GM23338 (cell line): Measurements from ENCODE around the gene SERPINH1. TPM values are rescaled to one million over a fixed set of nuclear protein-coding genes. Genes with fewer than 3 reads are reported as not detected.
A peak's percentile ranks its signal among the peaks of the same experiment; 100 is the strongest.

Source experiments
- ATAC-seq: fragments of 200-7000 bp; cut with Tn5 transposase; 3 replicates; pipeline ENCODE4 v1.9.1; 2020
- DNase-seq: peaks from one replicate; pipeline ENCODE4 v3.0.0-alpha.2; 2015; ENCODE audit warnings: low spot score
- H2AFZ ChIP-seq: fragments of 200-600 bp; sonication (generic); 2 replicates; pipeline ENCODE4 v1.8.0; 2016; ENCODE audit warnings: antibody characterized with exemption, mild to moderate bottlenecking, moderate library complexity
- H3F3A ChIP-seq: fragments of 200-600 bp; sonication (generic); replicated peaks from 2 replicates; pipeline ENCODE4 v1.8.0; 2017; ENCODE audit warnings: antibody characterized with exemption, mixed run types, low read depth
- H3K27ac ChIP-seq: fragments of 200-600 bp; sonication (generic); 2 replicates; pipeline ENCODE4 v1.6.1; 2016; ENCODE audit warnings: low read depth
- H3K27me3 ChIP-seq: fragments of 200-600 bp; sonication (generic); 2 replicates; pipeline ENCODE4 v1.8.0; 2016; ENCODE audit warnings: mild to moderate bottlenecking, mixed run types, moderate library complexity; ENCODE audit not compliant: insufficient read depth
- H3K36me3 ChIP-seq: fragments of 200-600 bp; sonication (generic); 2 replicates; pipeline ENCODE4 v1.8.0; 2016; ENCODE audit warnings: mild to moderate bottlenecking; ENCODE audit not compliant: insufficient read depth
- H3K4me1 ChIP-seq: fragments of 200-600 bp; sonication (generic); 2 replicates; pipeline ENCODE4 v1.8.0; 2016; ENCODE audit warnings: mild to moderate bottlenecking, moderate library complexity; ENCODE audit not compliant: insufficient read depth
- H3K4me2 ChIP-seq: fragments of 200-600 bp; sonication (generic); 2 replicates; pipeline ENCODE4 v1.7.1; 2017; ENCODE audit warnings: mixed run types
- H3K4me3 ChIP-seq: fragments of 200-600 bp; sonication (generic); 2 replicates; pipeline ENCODE4 v1.6.1; 2016; ENCODE audit warnings: mixed run types
- H3K79me2 ChIP-seq: fragments of 200-600 bp; sonication (generic); replicated peaks from 2 replicates; pipeline ENCODE4 v1.8.0; 2017; ENCODE audit warnings: mild to moderate bottlenecking; ENCODE audit not compliant: insufficient read depth
- H3K9me2 ChIP-seq: fragments of 200-600 bp; sonication (generic); 2 replicates; pipeline ENCODE4 v1.8.0; 2017; ENCODE audit not compliant: insufficient read depth
- H4K20me1 ChIP-seq: fragments of 200-600 bp; sonication (generic); replicated peaks from 2 replicates; pipeline ENCODE4 v1.8.0; 2017; ENCODE audit warnings: mild to moderate bottlenecking; ENCODE audit not compliant: insufficient read depth
- H3K27ac Mint-ChIP-seq: 2 replicates; pipeline ENCODE4 v1.8.0; 2020; ENCODE audit warnings: inconsistent platforms, mild to moderate bottlenecking, moderate library complexity, mixed read lengths
- H3K27me3 Mint-ChIP-seq: 3 replicates; pipeline ENCODE4 v1.8.0; 2022; ENCODE audit warnings: low read depth, mild to moderate bottlenecking, moderate library complexity, mixed read lengths, inconsistent platforms; ENCODE audit not compliant: insufficient read depth, poor library complexity
- H3K36me3 Mint-ChIP-seq: 3 replicates; pipeline ENCODE4 v1.8.0; 2021; ENCODE audit warnings: low read depth, mild to moderate bottlenecking, inconsistent platforms, moderate library complexity, mixed read lengths
- H3K4me1 Mint-ChIP-seq: 3 replicates; pipeline ENCODE4 v1.8.0; 2020; ENCODE audit warnings: mild to moderate bottlenecking, inconsistent platforms, mixed read lengths
- H3K4me3 Mint-ChIP-seq: 3 replicates; pipeline ENCODE4 v1.8.0; 2021; ENCODE audit warnings: moderate library complexity, mild to moderate bottlenecking, inconsistent platforms, mixed read lengths
- H3K9me3 Mint-ChIP-seq: 3 replicates; pipeline ENCODE4 v1.8.0; 2020; ENCODE audit warnings: moderate library complexity, mild to moderate bottlenecking, inconsistent platforms, mixed read lengths
- CREB1 ChIP-seq: fragments of 250-450 bp; sonication (Bioruptor Pico); IDR thresholded peaks from 2 replicates; pipeline ENCODE4 v1.5.0; 2020; ENCODE audit warnings: low read depth, mild to moderate bottlenecking, moderate library complexity
- ETS1 ChIP-seq: IDR thresholded peaks from 2 replicates; pipeline ENCODE4 v1.6.1; 2016; ENCODE audit warnings: antibody characterized with exemption
- EZH2 ChIP-seq: fragments of 200-600 bp; sonication (generic); IDR thresholded peaks from one replicate; pipeline ENCODE4 v1.8.0; 2017; ENCODE audit warnings: antibody characterized with exemption, mild to moderate bottlenecking, low read depth; ENCODE audit not compliant: unreplicated experiment
- EZH2phosphoT487 ChIP-seq: fragments of 200-600 bp; sonication (generic); IDR thresholded peaks from one replicate; pipeline ENCODE4 v1.8.1; 2018; ENCODE audit warnings: antibody characterized with exemption; ENCODE audit not compliant: unreplicated experiment
- JUNB ChIP-seq: IDR thresholded peaks from one replicate; pipeline ENCODE4 v1.6.1; 2016; ENCODE audit warnings: antibody characterized with exemption; ENCODE audit not compliant: unreplicated experiment
- NANOG ChIP-seq: IDR thresholded peaks from 2 replicates; pipeline ENCODE4 v1.6.1; 2016; ENCODE audit warnings: antibody characterized with exemption, borderline replicate concordance
- POLR2AphosphoS5 ChIP-seq: IDR thresholded peaks from 2 replicates; pipeline ENCODE4 v1.6.1; 2016; ENCODE audit warnings: antibody characterized with exemption, low read depth
- STAT1 ChIP-seq: IDR thresholded peaks from one replicate; pipeline ENCODE4 v1.6.1; 2016; ENCODE audit warnings: antibody characterized with exemption; ENCODE audit not compliant: unreplicated experiment
- ZNF114 ChIP-seq: fragments of 250-450 bp; sonication (Bioruptor Pico); IDR thresholded peaks from 2 replicates; pipeline ENCODE4 v1.5.0; 2020; ENCODE audit warnings: mild to moderate bottlenecking, moderate library complexity
- ZNF331 ChIP-seq: fragments of 250-450 bp; sonication (Bioruptor Pico); IDR thresholded peaks from 2 replicates; pipeline ENCODE4 v1.5.0; 2020; ENCODE audit warnings: low read depth, mild to moderate bottlenecking, moderate library complexity
- ZNF462 ChIP-seq: fragments of 250-450 bp; sonication (Bioruptor Pico); IDR thresholded peaks from 2 replicates; pipeline ENCODE4 v1.5.0; 2020; ENCODE audit warnings: mild to moderate bottlenecking, moderate library complexity
- polyA plus RNA-seq: library from polyadenylated mRNA; unstranded; fragments of >200 nt; fragmentation: Nextera tagmentation; extraction: Ambion mirVana; gene quantifications from 2 replicates; pipeline ENCODE4 v1.2.1, GENCODE V29; 2016
- total RNA-seq: library from RNA; depleted of rRNA; stranded (reverse); fragments of >200 nt; shearing (Covaris generic); gene quantifications from 2 replicates; pipeline ENCODE4 v1.2.3, GENCODE V29; 2014
- TF ChIP-seq, protein P1 (sequence below): IDR thresholded peaks from one replicate; pipeline ENCODE4 v1.6.1; 2018; ENCODE audit warnings: antibody characterized with exemption; ENCODE audit not compliant: unreplicated experiment
- TF ChIP-seq, protein P2 (sequence below), 2 experiments: fragments of 200-600 bp in 1 of 2; sonication (generic) in 1 of 2; conservative IDR thresholded peaks; 2 replicates each; pipeline versions ENCODE4 v1.5.1 to v1.6.1; 2016 to 2017; ENCODE audit warnings: antibody characterized with exemption in 2 of 2, low read depth in 2 of 2, mild to moderate bottlenecking in 2 of 2, moderate library complexity in 1 of 2

SERPINH1 gene
- total and polyA plus RNA-seq, 2 experiments from 2014 or later: 238 to 1,217 TPM

DNA sequence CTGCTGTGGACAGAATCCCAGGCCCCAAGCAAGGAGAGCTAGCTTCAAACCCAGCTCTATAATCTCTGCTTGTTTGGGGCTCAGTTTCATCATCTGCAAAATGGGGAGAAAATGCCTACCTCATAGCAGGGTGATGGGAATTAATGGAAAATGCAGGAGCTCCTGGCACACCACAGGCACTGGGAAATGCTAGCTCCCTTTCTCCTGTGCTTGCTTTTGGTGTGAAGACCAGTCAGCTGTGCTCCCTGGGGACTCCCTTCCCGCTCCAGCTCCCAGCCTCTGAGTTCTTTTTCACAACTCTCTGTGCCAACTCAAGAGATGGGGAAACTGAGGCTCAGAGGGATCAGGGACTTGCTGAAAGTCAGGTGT lies 8.2 kb upstream of the SERPINH1 start:
- 0 out of 3 replicates have a peak, but pooled peaks cover 4% of the 10 kb centered on the region for H3K9me3 Mint-ChIP-seq
- no peak overlapping the region for H3K4me3 Mint-ChIP-seq
- no peaks in the 10 kb centered on the region for H4K20me1 ChIP-seq
- no peaks in the 10 kb centered on the region for H3K36me3 ChIP-seq
- TF ChIP-seq, protein P1, sequence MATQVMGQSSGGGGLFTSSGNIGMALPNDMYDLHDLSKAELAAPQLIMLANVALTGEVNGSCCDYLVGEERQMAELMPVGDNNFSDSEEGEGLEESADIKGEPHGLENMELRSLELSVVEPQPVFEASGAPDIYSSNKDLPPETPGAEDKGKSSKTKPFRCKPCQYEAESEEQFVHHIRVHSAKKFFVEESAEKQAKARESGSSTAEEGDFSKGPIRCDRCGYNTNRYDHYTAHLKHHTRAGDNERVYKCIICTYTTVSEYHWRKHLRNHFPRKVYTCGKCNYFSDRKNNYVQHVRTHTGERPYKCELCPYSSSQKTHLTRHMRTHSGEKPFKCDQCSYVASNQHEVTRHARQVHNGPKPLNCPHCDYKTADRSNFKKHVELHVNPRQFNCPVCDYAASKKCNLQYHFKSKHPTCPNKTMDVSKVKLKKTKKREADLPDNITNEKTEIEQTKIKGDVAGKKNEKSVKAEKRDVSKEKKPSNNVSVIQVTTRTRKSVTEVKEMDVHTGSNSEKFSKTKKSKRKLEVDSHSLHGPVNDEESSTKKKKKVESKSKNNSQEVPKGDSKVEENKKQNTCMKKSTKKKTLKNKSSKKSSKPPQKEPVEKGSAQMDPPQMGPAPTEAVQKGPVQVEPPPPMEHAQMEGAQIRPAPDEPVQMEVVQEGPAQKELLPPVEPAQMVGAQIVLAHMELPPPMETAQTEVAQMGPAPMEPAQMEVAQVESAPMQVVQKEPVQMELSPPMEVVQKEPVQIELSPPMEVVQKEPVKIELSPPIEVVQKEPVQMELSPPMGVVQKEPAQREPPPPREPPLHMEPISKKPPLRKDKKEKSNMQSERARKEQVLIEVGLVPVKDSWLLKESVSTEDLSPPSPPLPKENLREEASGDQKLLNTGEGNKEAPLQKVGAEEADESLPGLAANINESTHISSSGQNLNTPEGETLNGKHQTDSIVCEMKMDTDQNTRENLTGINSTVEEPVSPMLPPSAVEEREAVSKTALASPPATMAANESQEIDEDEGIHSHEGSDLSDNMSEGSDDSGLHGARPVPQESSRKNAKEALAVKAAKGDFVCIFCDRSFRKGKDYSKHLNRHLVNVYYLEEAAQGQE: no peak
- TF ChIP-seq NANOG (no peak), POLR2AphosphoS5 (no peak), JUNB (no peak), EZH2phosphoT487 (no peak), STAT1 (no peak), EZH2 (no peak), ZNF114 (CRISPR knock-in tag) (no peak), ZNF462 (no peak), ZNF331 (CRISPR knock-in tag) (no peak), ETS1 (no peak), CREB1 (no peak)
- TF ChIP-seq, protein P2, sequence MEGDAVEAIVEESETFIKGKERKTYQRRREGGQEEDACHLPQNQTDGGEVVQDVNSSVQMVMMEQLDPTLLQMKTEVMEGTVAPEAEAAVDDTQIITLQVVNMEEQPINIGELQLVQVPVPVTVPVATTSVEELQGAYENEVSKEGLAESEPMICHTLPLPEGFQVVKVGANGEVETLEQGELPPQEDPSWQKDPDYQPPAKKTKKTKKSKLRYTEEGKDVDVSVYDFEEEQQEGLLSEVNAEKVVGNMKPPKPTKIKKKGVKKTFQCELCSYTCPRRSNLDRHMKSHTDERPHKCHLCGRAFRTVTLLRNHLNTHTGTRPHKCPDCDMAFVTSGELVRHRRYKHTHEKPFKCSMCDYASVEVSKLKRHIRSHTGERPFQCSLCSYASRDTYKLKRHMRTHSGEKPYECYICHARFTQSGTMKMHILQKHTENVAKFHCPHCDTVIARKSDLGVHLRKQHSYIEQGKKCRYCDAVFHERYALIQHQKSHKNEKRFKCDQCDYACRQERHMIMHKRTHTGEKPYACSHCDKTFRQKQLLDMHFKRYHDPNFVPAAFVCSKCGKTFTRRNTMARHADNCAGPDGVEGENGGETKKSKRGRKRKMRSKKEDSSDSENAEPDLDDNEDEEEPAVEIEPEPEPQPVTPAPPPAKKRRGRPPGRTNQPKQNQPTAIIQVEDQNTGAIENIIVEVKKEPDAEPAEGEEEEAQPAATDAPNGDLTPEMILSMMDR (conservative IDR thresholded peaks at IDR 0.05; ENCODE audit: low read depth in 2 of 2): no peak
- ATAC-seq (no peak), DNase-seq (no peak)
- H3K4me2 ChIP-seq: peak overlapping the region; percentile 59; the same call in 1 of the 2 replicates
- H3K4me1 Mint-ChIP-seq: peaks cover 45% of the 10 kb centered on the region
- H3K27me3 Mint-ChIP-seq: peaks cover 9% of the 10 kb centered on the region
- peaks cover 3% of the 10 kb centered on the region; the same call in 2 of the 3 replicates for H3K36me3 Mint-ChIP-seq
- peak overlapping the region; percentile 95 for H3K27ac Mint-ChIP-seq
- H2AFZ ChIP-seq: peak overlapping the region; percentile 48
- H3K4me1 ChIP-seq: peaks cover 25% of the 10 kb centered on the region
- H3K27ac ChIP-seq: 0 out of 2 replicates have a peak overlapping the region, but pooled peaks have one; percentile 70
- no peak overlapping the region for H3K4me3 ChIP-seq
- H3K9me2 ChIP-seq: no peaks in the 10 kb centered on the region
- no peaks in the 10 kb centered on the region for H3K27me3 ChIP-seq
- H3K79me2 ChIP-seq: no peaks in the 10 kb centered on the region
- H3F3A ChIP-seq: 0 out of 2 replicates have a peak, but pooled peaks cover 3% of the 10 kb centered on the region
